OCI-M2 (cell line): ENCODE measurements around the gene GABBR1.

Experiments used
- DNase-seq: peaks from one replicate; lab custom pipeline; 2025; ENCODE audit not compliant: unreplicated experiment; lab: John Stamatoyannopoulos, UW

The GABBR1 gene

GRCh38 chr6:29567991-29568390 lies 65.0 kb downstream of the GABBR1 start:
- DNase-seq = no peak

- DNase-seq = no peak
Observed at GRCh38 chr6:29567541-29567940, 65.4 kb downstream of the GABBR1 start.

GRCh38 chr6:29566856-29567255 lies 66.1 kb downstream of the GABBR1 start:
- DNase-seq = no peak

GRCh38 chr6:29564875-29565274 lies 68.1 kb downstream of the GABBR1 start:
- no peak for DNase-seq

- DNase-seq = no peak
Observed at GRCh38 chr6:29563435-29563965, 69.5 kb downstream of the GABBR1 start.

- DNase-seq = no peak
Observed at GRCh38 chr6:29561606-29562181, 71.3 kb downstream of the GABBR1 start.

GRCh38 chr6:29561091-29561490 lies 71.9 kb downstream of the GABBR1 start:
- DNase-seq = no peak

GRCh38 chr6:29559524-29560287 lies 73.3 kb downstream of the GABBR1 start, which contains the start of gene UBD:
Gene UBD, minus strand, starts transcription at chr6:29559732. Its CDS starts 31 bp downstream, at chr6:29559701.
- DNase-seq = no peak

GRCh38 chr6:29558439-29559079 lies 74.4 kb downstream of the GABBR1 start:
- no peak for DNase-seq

GRCh38 chr6:29557320-29557719 lies 75.7 kb downstream of the GABBR1 start:
- no peak for DNase-seq

GRCh38 chr6:29554764-29555163 lies 78.2 kb downstream of the GABBR1 start:
- DNase-seq = no peak

- DNase-seq = no peak
Observed at GRCh38 chr6:29553268-29554057, 79.5 kb downstream of the GABBR1 start.

GRCh38 chr6:29552512-29553051 lies 80.4 kb downstream of the GABBR1 start:
- DNase-seq = no peak

GRCh38 chr6:29547573-29547972 lies 85.4 kb downstream of the GABBR1 start:
- no peak for DNase-seq

GRCh38 chr6:29537714-29538403 lies 95.1 kb downstream of the GABBR1 start:
- DNase-seq = no peak

GRCh38 chr6:29532320-29532951 lies 100.5 kb downstream of the GABBR1 start:
- no peak for DNase-seq

- DNase-seq = no peak
Observed at GRCh38 chr6:29531668-29532067, 101.3 kb downstream of the GABBR1 start.

GRCh38 chr6:29530671-29531310 lies 102.2 kb downstream of the GABBR1 start:
- DNase-seq = no peak

GRCh38 chr6:29529956-29530355 lies 103.0 kb downstream of the GABBR1 start:
- no peak for DNase-seq
